ENCODE data around the gene FHIT. TPM values are rescaled to one million over a fixed set of nuclear protein-coding genes. Genes with fewer than 3 reads are reported as not detected.

FHIT gene
- total and polyA plus RNA-seq, 8 donors: 1.8 to 10.6 (median 7.1) TPM

DNA sequence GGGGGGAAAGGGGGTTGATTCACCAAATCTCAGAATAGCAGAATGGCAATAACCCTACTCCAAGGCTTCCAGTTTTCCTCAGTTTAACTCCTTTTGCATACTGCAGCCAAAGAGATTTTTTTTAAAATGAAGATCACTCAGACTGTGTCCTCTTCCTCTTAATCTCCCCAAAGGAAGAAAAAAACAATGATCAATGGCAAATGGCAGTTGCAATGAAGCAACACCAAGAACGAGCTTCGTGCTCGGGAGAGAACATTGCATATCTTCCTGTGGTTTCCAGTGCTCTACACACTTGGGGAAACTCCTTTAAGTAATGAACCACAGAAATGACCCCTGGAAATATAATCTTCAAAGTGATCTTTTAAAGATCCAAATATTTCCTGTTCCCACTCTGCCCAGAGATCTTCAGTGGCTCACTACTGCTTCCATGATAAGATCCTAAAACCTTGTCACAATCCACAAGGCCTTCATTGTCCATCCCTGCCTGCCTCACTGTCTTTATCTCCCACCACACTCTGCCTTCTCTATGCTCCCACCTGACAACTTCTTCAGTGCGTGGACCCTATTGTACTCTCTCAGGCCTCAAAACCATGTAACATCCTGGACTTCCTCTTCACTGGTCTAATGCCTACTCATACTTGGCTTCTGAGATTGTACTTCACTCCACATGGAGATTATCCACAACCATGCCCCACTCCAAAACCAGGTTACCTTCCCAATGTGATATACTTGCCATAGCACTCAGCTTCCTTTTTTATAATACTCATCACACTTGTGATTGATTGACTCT, 394.8 kb downstream of the FHIT start:
- H3K36me3 ChIP-seq: no peaks in the 10 kb centered on the region
- no peak overlapping the region for H3K27ac ChIP-seq
- H3K4me1 ChIP-seq: no peaks in the 10 kb centered on the region
- no peaks in the 10 kb centered on the region for H3K27me3 ChIP-seq
- no peak for TF ChIP-seq EP300 (IDR thresholded peaks at IDR 0.05)
- no peak for TF ChIP-seq POLR2AphosphoS5 (IDR thresholded peaks at IDR 0.05)
- TF ChIP-seq POLR2A (IDR thresholded peaks at IDR 0.05): no peak
- TF ChIP-seq, protein P1, sequence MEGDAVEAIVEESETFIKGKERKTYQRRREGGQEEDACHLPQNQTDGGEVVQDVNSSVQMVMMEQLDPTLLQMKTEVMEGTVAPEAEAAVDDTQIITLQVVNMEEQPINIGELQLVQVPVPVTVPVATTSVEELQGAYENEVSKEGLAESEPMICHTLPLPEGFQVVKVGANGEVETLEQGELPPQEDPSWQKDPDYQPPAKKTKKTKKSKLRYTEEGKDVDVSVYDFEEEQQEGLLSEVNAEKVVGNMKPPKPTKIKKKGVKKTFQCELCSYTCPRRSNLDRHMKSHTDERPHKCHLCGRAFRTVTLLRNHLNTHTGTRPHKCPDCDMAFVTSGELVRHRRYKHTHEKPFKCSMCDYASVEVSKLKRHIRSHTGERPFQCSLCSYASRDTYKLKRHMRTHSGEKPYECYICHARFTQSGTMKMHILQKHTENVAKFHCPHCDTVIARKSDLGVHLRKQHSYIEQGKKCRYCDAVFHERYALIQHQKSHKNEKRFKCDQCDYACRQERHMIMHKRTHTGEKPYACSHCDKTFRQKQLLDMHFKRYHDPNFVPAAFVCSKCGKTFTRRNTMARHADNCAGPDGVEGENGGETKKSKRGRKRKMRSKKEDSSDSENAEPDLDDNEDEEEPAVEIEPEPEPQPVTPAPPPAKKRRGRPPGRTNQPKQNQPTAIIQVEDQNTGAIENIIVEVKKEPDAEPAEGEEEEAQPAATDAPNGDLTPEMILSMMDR (IDR thresholded peaks at IDR 0.05): no peak
- DNase-seq: no peak
- WGBS, 5 donors: 80 to 97% (median 86%) methylated on average over 4 of the region's 4 CpGs
- H3K4me3 ChIP-seq: no peak overlapping the region
- intact Hi-C loops (cut with DNase I; ENCODE audit: low total_unique reads): no loop called here
- peaks cover 0 to 6% (median 0%) of the 10 kb centered on the region in 4 donors for H3K9me3 ChIP-seq

DNA sequence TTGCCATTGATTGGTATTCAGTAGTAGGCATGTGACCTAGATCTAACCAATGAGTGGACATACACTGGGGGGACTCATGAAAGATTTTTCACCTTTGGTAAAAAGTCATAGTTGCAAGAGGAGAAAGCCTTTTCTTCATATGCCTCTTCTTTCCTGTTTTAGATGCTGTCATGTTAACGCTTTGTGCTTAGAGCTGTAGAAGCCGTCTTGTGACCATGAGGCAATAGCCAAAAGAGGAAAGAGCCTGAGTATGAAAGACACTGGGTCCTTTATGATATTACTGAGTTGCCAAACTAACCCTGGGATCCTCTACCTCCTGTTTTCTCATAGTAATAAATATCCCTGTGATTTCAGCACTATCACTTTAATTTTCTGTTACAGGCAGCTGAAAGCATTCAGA, 396.0 kb downstream of the FHIT start:
- Histone ChIP-seq H3K4me1 (no peaks in the 10 kb centered on the region), H3K4me3 (no peak overlapping the region), H3K27ac (no peak overlapping the region), H3K36me3 (no peaks in the 10 kb centered on the region), H3K27me3 (no peaks in the 10 kb centered on the region), H3K9me3 (peaks cover 0 to 6% (median 0%) of the 10 kb centered on the region in 4 donors)
- intact Hi-C loops (cut with DNase I; ENCODE audit: low total_unique reads): no loop called here
- 86 to 98% (median 93%) methylated on average over 2 of the region's 2 CpGs for WGBS, 5 donors
- TF ChIP-seq POLR2AphosphoS5 (IDR thresholded peaks at IDR 0.05) (no peak), POLR2A (IDR thresholded peaks at IDR 0.05) (no peak), EP300 (IDR thresholded peaks at IDR 0.05) (no peak)
- TF ChIP-seq, protein P1 (IDR thresholded peaks at IDR 0.05): no peak
- DNase-seq: no peak

GRCh38 chr3:60854791-60855190, 396.5 kb downstream of the FHIT start:
- H3K27ac ChIP-seq: no peak overlapping the region
- WGBS, 5 donors: 79 to 100% (median 89%) methylated on average over 1 of the region's 1 CpG
- H3K36me3 ChIP-seq: no peaks in the 10 kb centered on the region
- H3K27me3 ChIP-seq: no peaks in the 10 kb centered on the region
- H3K9me3 ChIP-seq: peaks cover 0 to 6% (median 0%) of the 10 kb centered on the region in 4 donors
- no peak for DNase-seq
- no peaks in the 10 kb centered on the region for H3K4me1 ChIP-seq
- intact Hi-C loops (cut with DNase I; ENCODE audit: low total_unique reads): no loop called here
- no peak overlapping the region for H3K4me3 ChIP-seq
- no peak for TF ChIP-seq POLR2A (IDR thresholded peaks at IDR 0.05)
- TF ChIP-seq EP300 (IDR thresholded peaks at IDR 0.05): no peak
- TF ChIP-seq, protein P1 (IDR thresholded peaks at IDR 0.05): no peak
- no peak for TF ChIP-seq POLR2AphosphoS5 (IDR thresholded peaks at IDR 0.05)

GRCh38 chr3:60847791-60848190, 403.5 kb downstream of the FHIT start:
- TF ChIP-seq, protein P1 (IDR thresholded peaks at IDR 0.05): no peak
- TF ChIP-seq POLR2AphosphoS5 (IDR thresholded peaks at IDR 0.05): no peak
- peaks cover 0 to 6% (median 0%) of the 10 kb centered on the region in 4 donors for H3K9me3 ChIP-seq
- WGBS, 5 donors: 60 to 86% (median 61%) methylated on average over 2 of the region's 2 CpGs

More at GRCh38 chr3:60847791-60848190, 403.5 kb downstream of the FHIT start:
- H3K27me3 ChIP-seq: no peaks in the 10 kb centered on the region
- H3K36me3 ChIP-seq: no peaks in the 10 kb centered on the region
- H3K27ac ChIP-seq: no peak overlapping the region
- no peak for DNase-seq
- intact Hi-C loops (cut with DNase I; ENCODE audit: low total_unique reads): no loop called here
- H3K4me3 ChIP-seq: no peak overlapping the region
- H3K4me1 ChIP-seq: no peaks in the 10 kb centered on the region
